HG03108 (cell line): Measurements from ENCODE around the gene STRIT1.

Experiments used
- ATAC-seq: cut with Tn5 transposase; IDR thresholded peaks from one replicate; pipeline ENCODE4 v1.9.1; 2021; ENCODE audit warnings: moderate library complexity; ENCODE audit not compliant: unreplicated experiment

STRIT1 gene

DNA sequence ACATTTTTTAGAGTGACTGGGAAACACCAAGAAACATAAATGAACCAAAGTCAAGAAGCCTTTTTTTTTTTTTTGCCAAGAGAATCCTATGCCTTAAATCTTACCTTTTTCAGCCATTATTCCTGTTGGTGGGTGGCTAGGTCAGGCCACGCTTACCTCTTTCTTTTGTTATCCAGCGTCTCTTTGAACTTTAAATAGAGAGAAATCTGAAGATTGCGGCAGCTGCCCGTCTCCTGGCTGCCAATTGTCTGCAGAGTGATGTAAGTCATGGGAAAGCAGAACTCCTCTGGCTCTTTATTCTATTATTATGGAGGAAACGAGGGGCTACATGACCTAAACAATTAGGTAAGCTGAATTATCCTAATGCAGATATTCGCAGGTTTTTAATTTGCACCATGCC is at the start of gene STRIT1:
STRIT1 (minus strand) TSS at position 168 of the 400 bp plus-strand sequence.
- no peak for ATAC-seq

- no peak for ATAC-seq
Observed at GRCh38 chr3:155342344-155342743, 48.9 kb upstream of the STRIT1 start.

GRCh38 chr3:155339052-155339451 is 45.6 kb upstream of the STRIT1 start:
- no peak for ATAC-seq

DNA sequence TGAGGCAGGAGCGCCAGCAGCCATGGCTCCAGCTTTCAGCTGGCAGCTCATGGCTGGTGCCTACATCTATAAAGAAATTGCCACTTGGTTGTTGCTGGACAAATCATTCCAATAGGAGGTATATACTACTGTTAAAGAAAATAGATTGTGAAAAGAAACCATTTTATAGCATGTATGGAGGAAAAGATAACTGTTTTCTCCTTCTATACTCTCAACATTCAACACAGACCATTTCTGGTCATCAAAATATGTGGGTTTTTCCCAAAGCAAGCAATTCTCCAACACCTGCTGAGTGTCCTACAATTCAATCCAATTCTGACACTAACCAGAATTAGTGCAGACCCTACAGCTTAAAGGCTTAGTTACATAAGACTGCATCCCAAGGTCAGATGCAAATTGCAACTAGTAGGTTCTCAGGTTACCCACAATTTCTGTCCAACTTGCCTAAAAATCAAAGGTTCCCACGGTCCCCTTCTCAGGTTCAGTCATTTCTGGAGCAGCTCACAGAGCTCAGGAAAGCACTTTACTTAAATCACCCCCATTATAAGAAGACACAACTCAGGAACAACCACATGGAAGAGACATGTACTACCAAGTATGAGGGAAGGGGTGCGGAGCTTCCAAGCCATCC is 42.4 kb upstream of the STRIT1 start:
- ATAC-seq, result no peak

DNA sequence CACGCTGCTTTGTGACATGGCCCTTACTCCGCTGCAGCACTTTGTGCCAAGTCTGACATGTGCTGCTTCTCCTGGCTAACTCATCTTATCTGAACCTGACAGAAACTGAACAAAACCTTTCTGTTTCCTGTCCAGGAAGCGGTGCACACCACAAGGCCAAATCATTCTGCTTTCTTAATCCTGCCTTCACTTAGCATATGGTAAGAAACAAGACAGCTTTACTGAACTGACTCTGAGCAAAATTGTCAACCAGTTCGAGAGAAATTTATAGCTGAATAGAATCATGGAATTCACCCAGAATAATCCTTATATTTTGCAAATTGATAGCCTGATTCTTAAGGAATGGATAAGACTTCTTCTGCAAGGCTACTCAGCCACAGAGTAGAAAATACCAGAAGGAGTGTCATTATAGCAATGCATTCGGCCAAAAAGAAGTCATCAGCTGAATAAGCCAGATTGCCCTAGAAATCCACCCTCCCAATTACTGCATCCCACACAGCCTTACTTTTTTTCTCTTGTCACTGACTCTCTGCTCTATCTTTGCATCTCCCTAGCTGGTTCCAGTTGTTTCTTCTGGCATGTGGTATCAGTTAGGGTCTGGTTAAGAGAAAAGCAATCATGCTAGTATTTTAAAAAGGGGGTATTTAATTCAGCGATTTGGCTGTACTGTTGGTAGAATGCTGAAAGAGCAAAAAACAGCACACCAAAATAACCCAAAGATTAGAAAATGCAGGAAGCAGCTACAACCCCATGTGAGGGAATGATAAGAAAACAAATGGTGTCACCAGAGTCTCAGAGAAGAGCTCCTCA is 41.6 kb upstream of the STRIT1 start:
- ATAC-seq, result peak; percentile 94

- no peak for ATAC-seq
Observed at GRCh38 chr3:155334215-155334913, 40.9 kb upstream of the STRIT1 start.

- ATAC-seq, result no peak
Observed at GRCh38 chr3:155332716-155333115, 39.2 kb upstream of the STRIT1 start.

GRCh38 chr3:155331078-155331477 is 37.6 kb upstream of the STRIT1 start:
- no peak for ATAC-seq

DNA sequence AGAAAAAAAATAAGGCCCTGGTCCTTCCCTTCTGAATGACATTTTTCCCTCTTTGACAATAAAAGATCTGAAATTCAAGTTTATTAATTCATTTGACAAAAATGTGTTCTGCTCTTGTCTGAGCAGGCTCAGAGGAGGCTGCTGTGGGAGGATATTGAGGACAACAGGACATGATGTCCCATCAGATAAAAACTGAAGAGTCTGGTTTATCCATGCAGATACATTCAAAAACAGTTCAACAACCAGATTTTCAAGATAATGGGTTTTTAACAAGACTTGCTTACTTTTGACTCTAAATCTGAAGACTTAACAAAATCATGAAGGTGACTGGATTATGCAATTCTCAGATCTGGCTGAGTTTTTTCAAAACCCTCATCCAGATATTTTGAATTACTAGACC is 36.9 kb upstream of the STRIT1 start:
- no peak for ATAC-seq

- ATAC-seq, result no peak
Observed at GRCh38 chr3:155329513-155330048, 36.1 kb upstream of the STRIT1 start.

- ATAC-seq, result no peak
Observed at GRCh38 chr3:155327871-155328270, 34.4 kb upstream of the STRIT1 start.

- no peak for ATAC-seq
Observed at GRCh38 chr3:155327430-155327829, 33.9 kb upstream of the STRIT1 start.

GRCh38 chr3:155326901-155327300 is 33.4 kb upstream of the STRIT1 start:
- ATAC-seq, result no peak

DNA sequence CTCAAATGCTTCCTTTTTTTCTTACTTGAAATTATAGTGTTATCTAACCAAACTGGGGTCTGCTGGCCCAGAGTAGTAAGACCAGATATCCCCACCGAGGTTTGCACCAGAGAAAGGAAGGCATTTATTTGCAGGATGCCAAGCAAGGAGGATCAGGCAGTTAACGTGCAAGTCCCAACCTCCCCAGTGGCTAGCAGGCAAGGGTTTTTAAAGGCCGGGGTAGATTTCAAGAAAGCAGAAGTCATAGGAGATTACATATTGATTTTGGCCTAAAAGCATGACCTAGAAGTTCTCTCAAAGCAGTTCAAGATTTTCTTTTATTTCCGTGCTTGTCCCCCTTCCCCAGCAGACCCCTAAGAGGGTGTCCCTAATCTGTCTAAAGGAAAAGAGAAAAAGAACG is 32.8 kb upstream of the STRIT1 start:
- no peak for ATAC-seq

- ATAC-seq, result no peak
Observed at GRCh38 chr3:155325263-155325835, 31.9 kb upstream of the STRIT1 start.

- ATAC-seq, result no peak
Observed at GRCh38 chr3:155323063-155323666, 29.7 kb upstream of the STRIT1 start.

DNA sequence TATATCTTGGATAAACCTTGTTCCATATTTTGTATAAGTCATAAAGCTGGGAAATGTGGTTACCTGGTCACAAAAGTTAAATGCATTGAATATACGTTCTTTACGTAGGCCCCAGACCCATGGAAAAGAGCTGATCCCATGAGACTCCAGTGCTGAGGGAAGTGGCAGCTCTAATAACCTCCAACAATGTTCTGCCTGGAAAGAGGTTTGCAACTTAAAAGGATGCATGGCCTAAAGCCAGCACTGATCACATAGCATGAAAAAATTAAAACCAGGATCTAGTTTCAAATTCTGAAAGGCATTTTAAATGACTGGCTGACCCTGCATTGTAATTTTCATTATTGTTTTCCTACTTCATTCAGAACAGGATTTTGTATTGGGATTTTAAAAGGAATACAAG is 27.9 kb upstream of the STRIT1 start:
- ATAC-seq, result no peak

DNA sequence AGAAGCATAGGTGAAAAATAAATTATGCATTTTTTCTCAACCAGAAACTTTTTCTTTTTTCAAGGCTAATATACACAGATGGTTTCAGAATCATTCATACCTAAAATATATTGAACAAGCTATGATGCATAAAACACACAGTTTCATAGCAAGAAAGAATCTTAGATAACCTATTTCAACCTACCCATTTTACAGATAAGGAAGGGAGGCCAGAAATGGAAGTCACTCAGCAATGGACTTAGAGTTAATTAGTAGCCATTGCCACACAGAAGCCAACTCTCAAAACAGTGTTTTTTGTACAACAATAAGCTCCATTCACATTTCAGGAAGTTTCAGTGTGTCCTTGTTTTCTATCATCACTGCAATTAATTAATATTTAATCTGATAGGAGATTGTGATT is 27.5 kb upstream of the STRIT1 start:
- no peak for ATAC-seq

DNA sequence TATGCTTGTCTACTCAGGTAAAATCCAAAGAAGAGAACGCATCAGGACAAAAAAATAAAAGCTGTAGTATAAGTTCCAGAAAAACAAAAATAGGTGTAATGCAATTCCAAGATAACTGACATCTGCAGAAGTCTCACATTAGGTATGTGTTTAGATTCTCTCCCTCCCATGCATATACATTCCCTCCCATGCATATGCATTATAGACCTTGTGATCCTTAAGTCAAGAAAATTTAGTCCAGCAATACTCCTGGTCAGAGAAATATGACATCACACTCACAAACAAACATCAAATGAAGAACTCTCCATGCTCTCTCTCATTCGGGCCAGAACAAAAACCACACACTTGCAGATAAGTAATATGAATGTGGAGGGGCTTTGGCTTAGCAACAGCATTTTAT is 25.3 kb upstream of the STRIT1 start:
- ATAC-seq, result no peak

DNA sequence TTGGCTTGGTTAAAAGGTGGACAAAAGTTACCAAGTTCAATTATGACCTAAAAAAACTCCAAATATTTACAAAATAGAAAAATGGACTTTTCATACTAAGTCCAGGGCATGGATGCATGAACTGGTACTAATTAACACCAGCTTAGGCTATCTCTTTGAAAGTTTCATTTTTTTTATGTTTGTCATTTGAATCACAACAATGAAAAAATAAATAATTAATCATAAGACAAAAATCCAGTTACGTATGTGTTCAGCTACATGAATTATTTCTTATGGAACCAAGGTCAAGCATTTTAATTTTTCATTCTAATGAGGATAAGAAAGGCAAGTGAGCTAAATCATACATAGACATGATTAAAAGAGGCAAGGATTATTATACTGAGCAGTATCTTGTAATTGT is 23.7 kb upstream of the STRIT1 start:
- no peak for ATAC-seq

DNA sequence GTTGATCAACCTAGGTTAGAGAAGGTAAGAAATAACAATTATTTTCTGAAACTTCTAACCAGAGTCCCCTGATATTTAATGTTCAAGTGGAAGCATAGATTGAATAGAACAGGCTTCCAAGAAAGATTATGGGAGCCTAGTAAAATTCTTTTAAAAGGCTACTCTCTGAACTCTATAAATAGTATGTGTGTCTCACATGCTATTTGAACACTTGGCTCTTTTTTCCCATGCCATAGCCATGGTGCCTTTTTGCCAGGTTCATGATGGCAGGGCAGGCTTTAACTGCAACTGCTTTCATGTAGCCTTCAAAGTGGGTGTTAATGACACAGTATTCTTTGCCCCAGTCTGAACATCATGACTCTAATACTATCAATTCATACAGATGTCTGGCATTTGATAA is 22.9 kb upstream of the STRIT1 start:
- no peak for ATAC-seq
